Measurements from ENCODE around the gene SLC32A1. TPM values are rescaled to one million over a fixed set of nuclear protein-coding genes. Genes with fewer than 3 reads are reported as not detected.

Gene SLC32A1
- total RNA-seq, 1 donor from 2014 or later: not detected

- Histone ChIP-seq H3K4me1 (peaks cover 23% of the 10 kb centered on the region), H3K36me3 (no peaks in the 10 kb centered on the region), H3K4me3 (no peak overlapping the region), H3K27me3 (ENCODE audit: low read depth) (peaks cover 100% of the 10 kb centered on the region), H3K27ac (no peak overlapping the region), H3K9me3 (no peaks in the 10 kb centered on the region)
- no peak for ATAC-seq
- TF ChIP-seq CTCF (IDR thresholded peaks at IDR 0.05): no peak
- DNase-seq: no peak
- intact Hi-C loops (cut with DNase I): no loop called here
These were observed 4.8 kb downstream of the SLC32A1 start for GRCh38 chr20:38728911-38729642.

- intact Hi-C loops (cut with DNase I): no loop called here
- Histone ChIP-seq H3K4me3 (no peak overlapping the region), H3K27me3 (ENCODE audit: low read depth) (peaks cover 100% of the 10 kb centered on the region), H3K9me3 (no peaks in the 10 kb centered on the region), H3K27ac (no peak overlapping the region), H3K36me3 (no peaks in the 10 kb centered on the region), H3K4me1 (peaks cover 19% of the 10 kb centered on the region)
- TF ChIP-seq CTCF (IDR thresholded peaks at IDR 0.05): no peak
- ATAC-seq (no peak), DNase-seq (no peak)
These were observed 5.5 kb downstream of the SLC32A1 start for GRCh38 chr20:38729767-38730166.

GRCh38 chr20:38730167-38730988, 6.1 kb downstream of the SLC32A1 start:
- peaks cover 100% of the 10 kb centered on the region for H3K27me3 ChIP-seq (ENCODE audit: low read depth)
- intact Hi-C loops (cut with DNase I): no loop called here
- H3K36me3 ChIP-seq: no peaks in the 10 kb centered on the region
- TF ChIP-seq CTCF (IDR thresholded peaks at IDR 0.05): no peak
- H3K4me3 ChIP-seq: peak overlapping the region; percentile 39
- H3K27ac ChIP-seq: no peak overlapping the region
- ATAC-seq (peak; percentile 18 to 45), DNase-seq (no peak)
- no peaks in the 10 kb centered on the region for H3K9me3 ChIP-seq
- peaks cover 17% of the 10 kb centered on the region for H3K4me1 ChIP-seq

- Histone ChIP-seq H3K4me3 (peak overlapping the region; percentile 39), H3K9me3 (no peaks in the 10 kb centered on the region), H3K27ac (no peak overlapping the region), H3K4me1 (peaks cover 17% of the 10 kb centered on the region), H3K27me3 (ENCODE audit: low read depth) (peaks cover 94% of the 10 kb centered on the region), H3K36me3 (no peaks in the 10 kb centered on the region)
- DNase-seq (peak; percentile 81), ATAC-seq (peak; percentile 85 to 86)
- peak; percentile 96 for TF ChIP-seq CTCF (IDR thresholded peaks at IDR 0.05)
- intact Hi-C loops (cut with DNase I): no loop called here
These were observed 6.9 kb downstream of the SLC32A1 start for GRCh38 chr20:38730989-38731737.

GRCh38 chr20:38731738-38732113, 7.4 kb downstream of the SLC32A1 start:
- TF ChIP-seq CTCF (IDR thresholded peaks at IDR 0.05): peak; percentile 0
- H3K4me3 ChIP-seq: no peak overlapping the region
- ATAC-seq: no peak
- H3K27ac ChIP-seq: no peak overlapping the region
- H3K4me1 ChIP-seq: peaks cover 17% of the 10 kb centered on the region
- intact Hi-C loops (cut with DNase I): no loop called here
- no peaks in the 10 kb centered on the region for H3K36me3 ChIP-seq
- H3K9me3 ChIP-seq: no peaks in the 10 kb centered on the region
- no peak for DNase-seq
- peaks cover 88% of the 10 kb centered on the region for H3K27me3 ChIP-seq (ENCODE audit: low read depth)
